ENCODE results near the gene CNNM4.

The CNNM4 gene

GRCh38 chr2:96760986-96761832, 507 bp downstream of the CNNM4 start:
- TF ChIP-seq POLR2A (IDR thresholded peaks at IDR 0.05; ENCODE audit: low read depth, low read length) (no peak), POLR2AphosphoS5 (IDR thresholded peaks at IDR 0.05; ENCODE audit: low read depth, low read length) (no peak)
- FAIRE-seq, result peak; percentile 9
- DNase-seq (ENCODE audit: insufficient read length), result no peak

- DNase-seq (ENCODE audit: insufficient read length) (no peak), FAIRE-seq (peak; percentile 83)
Observed at GRCh38 chr2:96762529-96763311, 2.0 kb downstream of the CNNM4 start.

GRCh38 chr2:96763511-96764252, 3.0 kb downstream of the CNNM4 start:
- FAIRE-seq, result no peak
- peak; percentile 63 for DNase-seq (ENCODE audit: insufficient read length)
- TF ChIP-seq POLR2AphosphoS5 (IDR thresholded peaks at IDR 0.05; ENCODE audit: low read depth, low read length) (no peak), POLR2A (IDR thresholded peaks at IDR 0.05; ENCODE audit: low read depth, low read length) (no peak), TAF1 (IDR thresholded peaks at IDR 0.05; ENCODE audit: borderline replicate concordance, low read depth, low read length) (no peak)

More at GRCh38 chr2:96762529-96763311, 2.0 kb downstream of the CNNM4 start:
- no peak for TF ChIP-seq POLR2AphosphoS5 (IDR thresholded peaks at IDR 0.05; ENCODE audit: low read depth, low read length)
- TF ChIP-seq TAF1 (IDR thresholded peaks at IDR 0.05; ENCODE audit: borderline replicate concordance, low read depth, low read length), result no peak
- no peak for TF ChIP-seq POLR2A (IDR thresholded peaks at IDR 0.05; ENCODE audit: low read depth, low read length)

- FAIRE-seq (no peak), DNase-seq (ENCODE audit: insufficient read length) (no peak)
- TF ChIP-seq POLR2A (IDR thresholded peaks at IDR 0.05; ENCODE audit: low read depth, low read length), result no peak
- no peak for TF ChIP-seq POLR2AphosphoS5 (IDR thresholded peaks at IDR 0.05; ENCODE audit: low read depth, low read length)
- TF ChIP-seq TAF1 (IDR thresholded peaks at IDR 0.05; ENCODE audit: borderline replicate concordance, low read depth, low read length), result no peak
Observed at GRCh38 chr2:96764253-96764637, 3.5 kb downstream of the CNNM4 start.

- TF ChIP-seq TAF1 (IDR thresholded peaks at IDR 0.05; ENCODE audit: borderline replicate concordance, low read depth, low read length), result no peak
- TF ChIP-seq POLR2AphosphoS5 (IDR thresholded peaks at IDR 0.05; ENCODE audit: low read depth, low read length), result no peak
- no peak for TF ChIP-seq POLR2A (IDR thresholded peaks at IDR 0.05; ENCODE audit: low read depth, low read length)
- FAIRE-seq, result no peak
- DNase-seq (ENCODE audit: insufficient read length), result no peak
Observed at GRCh38 chr2:96767135-96767871, 6.6 kb downstream of the CNNM4 start.

- no peak for DNase-seq (ENCODE audit: insufficient read length)
- TF ChIP-seq POLR2A (IDR thresholded peaks at IDR 0.05; ENCODE audit: low read depth, low read length) (no peak), TAF1 (IDR thresholded peaks at IDR 0.05; ENCODE audit: borderline replicate concordance, low read depth, low read length) (no peak), POLR2AphosphoS5 (IDR thresholded peaks at IDR 0.05; ENCODE audit: low read depth, low read length) (no peak)
- FAIRE-seq, result peak; percentile 79
Observed at GRCh38 chr2:96768083-96768561, 7.4 kb downstream of the CNNM4 start.

GRCh38 chr2:96769814-96770213, 9.1 kb downstream of the CNNM4 start:
- FAIRE-seq, result no peak

GRCh38 chr2:96770442-96771202, 9.9 kb downstream of the CNNM4 start:
- no peak for FAIRE-seq
- DNase-seq (ENCODE audit: insufficient read length), result no peak
- TF ChIP-seq POLR2A (IDR thresholded peaks at IDR 0.05; ENCODE audit: low read depth, low read length) (no peak), POLR2AphosphoS5 (IDR thresholded peaks at IDR 0.05; ENCODE audit: low read depth, low read length) (no peak), TAF1 (IDR thresholded peaks at IDR 0.05; ENCODE audit: borderline replicate concordance, low read depth, low read length) (no peak)

More at GRCh38 chr2:96769814-96770213, 9.1 kb downstream of the CNNM4 start:
- TF ChIP-seq POLR2AphosphoS5 (IDR thresholded peaks at IDR 0.05; ENCODE audit: low read depth, low read length) (no peak), TAF1 (IDR thresholded peaks at IDR 0.05; ENCODE audit: borderline replicate concordance, low read depth, low read length) (no peak), POLR2A (IDR thresholded peaks at IDR 0.05; ENCODE audit: low read depth, low read length) (no peak)
- no peak for DNase-seq (ENCODE audit: insufficient read length)

- no peak for FAIRE-seq
- DNase-seq (ENCODE audit: insufficient read length), result no peak
- TF ChIP-seq TAF1 (IDR thresholded peaks at IDR 0.05; ENCODE audit: borderline replicate concordance, low read depth, low read length), result no peak
- no peak for TF ChIP-seq POLR2A (IDR thresholded peaks at IDR 0.05; ENCODE audit: low read depth, low read length)
- TF ChIP-seq POLR2AphosphoS5 (IDR thresholded peaks at IDR 0.05; ENCODE audit: low read depth, low read length), result no peak
Observed at GRCh38 chr2:96771796-96772618, 11.3 kb downstream of the CNNM4 start.

Data from GM12892 (cell line).